SK-N-SH treated with all-trans-retinoic acid at 6 μM for 48 hours (cell line): ENCODE results near the gene LIFR.

ENCODE experiments used
- ATAC-seq: fragments of 200-7000 bp; cut with Tn5 transposase; 3 replicates; pipeline ENCODE4 v1.9.1; 2020; ENCODE audit warnings: mild to moderate bottlenecking, moderate library complexity
- ARNTL ChIP-seq: fragments of 450-650 bp; formaldehyde crosslinking; IDR thresholded peaks from 2 replicates; pipeline ENCODE4 v1.5.0; 2020; ENCODE audit warnings: low read depth, mild to moderate bottlenecking, moderate library complexity, borderline replicate concordance
- BACH2 ChIP-seq: fragments of 250-450 bp; sonication (Bioruptor Pico); IDR thresholded peaks from 2 replicates; pipeline ENCODE4 v1.9.0; 2021; ENCODE audit warnings: mild to moderate bottlenecking, borderline replicate concordance
- CSDC2 ChIP-seq: fragments of 250-450 bp; sonication (Bioruptor Pico); IDR thresholded peaks from 2 replicates; pipeline ENCODE4 v1.5.0; 2020; ENCODE audit warnings: mild to moderate bottlenecking, moderate library complexity
- ESRRG ChIP-seq: fragments of 250-450 bp; sonication (Bioruptor Pico); IDR thresholded peaks from 2 replicates; pipeline ENCODE4 v1.6.1; 2021; ENCODE audit warnings: mild to moderate bottlenecking
- ISL1 ChIP-seq: fragments of 250-450 bp; sonication (Bioruptor Pico); IDR thresholded peaks from 2 replicates; pipeline ENCODE4 v2.1.2; 2022; ENCODE audit warnings: mild to moderate bottlenecking, moderate library complexity
- OSR1 ChIP-seq: fragments of 250-450 bp; sonication (Bioruptor Pico); IDR thresholded peaks from 2 replicates; pipeline ENCODE4 v1.8.0; 2022; ENCODE audit warnings: moderate library complexity, mild to moderate bottlenecking, inconsistent platforms
- PPARA ChIP-seq: fragments of 250-450 bp; sonication (Bioruptor Pico); IDR thresholded peaks from 2 replicates; pipeline ENCODE4 v1.5.0; 2020; ENCODE audit warnings: mild to moderate bottlenecking, borderline replicate concordance
- RARB ChIP-seq: fragments of 250-450 bp; sonication (Bioruptor Pico); IDR thresholded peaks from 2 replicates; pipeline ENCODE4 v1.8.0; 2021; ENCODE audit warnings: mild to moderate bottlenecking, moderate library complexity
- SNAI2 ChIP-seq: fragments of 250-450 bp; sonication (Bioruptor Pico); IDR thresholded peaks from 2 replicates; pipeline ENCODE4 v1.5.0; 2020; ENCODE audit warnings: mild to moderate bottlenecking, moderate library complexity
- TCF4 ChIP-seq: fragments of 250-450 bp; sonication (Bioruptor Pico); IDR thresholded peaks from 2 replicates; pipeline ENCODE4 v1.8.0; 2021; ENCODE audit warnings: mild to moderate bottlenecking, moderate library complexity, borderline replicate concordance
- TOX ChIP-seq: fragments of 250-450 bp; sonication (Bioruptor Pico); IDR thresholded peaks from 2 replicates; pipeline ENCODE4 v1.8.0; 2021; ENCODE audit warnings: mild to moderate bottlenecking, moderate library complexity, borderline replicate concordance
- ZC3H10 ChIP-seq: fragments of 250-450 bp; sonication (Bioruptor Pico); IDR thresholded peaks from 2 replicates; pipeline ENCODE4 v1.5.1; 2021; ENCODE audit warnings: mild to moderate bottlenecking, moderate library complexity
- ZNF70 ChIP-seq: fragments of 450-650 bp; formaldehyde crosslinking; IDR thresholded peaks from 2 replicates; pipeline ENCODE4 v1.5.0; 2020; ENCODE audit warnings: mild to moderate bottlenecking, moderate library complexity
- TF ChIP-seq, protein P1 (sequence below): fragments of 250-450 bp; sonication (Bioruptor Pico); IDR thresholded peaks from 2 replicates; pipeline ENCODE4 v1.5.1; 2021; ENCODE audit warnings: mild to moderate bottlenecking, moderate library complexity
- TF ChIP-seq, protein P2 (sequence below): fragments of 250-450 bp; sonication (Bioruptor Pico); IDR thresholded peaks from 2 replicates; pipeline ENCODE4 v1.8.0; 2020; ENCODE audit warnings: mild to moderate bottlenecking, moderate library complexity, borderline replicate concordance

The LIFR gene

DNA sequence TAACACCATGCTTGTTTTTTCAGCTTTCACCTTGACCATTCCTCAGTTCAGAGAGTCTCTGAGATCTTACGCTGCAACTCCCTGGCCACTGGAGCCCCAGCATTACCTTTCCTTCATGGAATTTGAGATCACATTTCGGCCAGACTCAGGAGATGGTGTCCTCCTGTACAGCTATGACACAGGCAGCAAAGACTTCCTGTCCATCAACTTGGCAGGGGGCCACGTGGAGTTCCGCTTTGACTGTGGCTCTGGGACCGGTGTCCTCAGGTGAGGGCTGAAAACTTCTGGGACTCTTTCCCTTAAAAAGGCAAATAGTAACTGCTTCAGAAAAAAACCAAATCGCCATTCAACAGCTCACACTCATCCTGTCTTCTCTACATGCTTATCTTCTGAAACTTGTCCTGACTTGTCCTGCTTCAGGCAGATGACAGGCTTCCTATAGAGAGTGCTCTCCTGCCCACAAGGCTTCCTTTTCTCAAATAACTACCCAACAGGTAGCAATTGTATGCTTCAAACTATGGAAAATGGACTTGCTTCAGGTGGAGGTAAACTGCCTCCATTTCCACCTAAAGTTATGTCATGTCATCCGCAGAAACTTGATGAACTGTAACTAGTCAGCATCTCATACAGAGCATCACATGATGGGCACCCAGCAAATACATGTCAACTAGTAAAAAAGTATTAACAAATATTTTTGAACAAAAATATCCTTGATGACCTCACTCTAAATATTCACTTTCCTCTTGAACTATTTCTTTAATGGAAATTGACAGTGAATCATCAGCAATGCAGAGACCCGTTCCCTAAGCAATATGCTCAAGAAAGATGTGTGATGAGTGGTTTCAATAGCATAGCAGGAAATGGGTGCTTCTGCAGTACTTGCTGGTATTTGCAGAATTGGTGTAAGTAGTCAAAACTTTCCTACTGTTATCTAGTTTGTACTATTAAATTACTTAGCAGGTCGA, 129.2 kb downstream of the LIFR start:
- ATAC-seq: no peak
- TF ChIP-seq ISL1 (CRISPR knock-in tag): no peak
- TF ChIP-seq, protein P1, sequence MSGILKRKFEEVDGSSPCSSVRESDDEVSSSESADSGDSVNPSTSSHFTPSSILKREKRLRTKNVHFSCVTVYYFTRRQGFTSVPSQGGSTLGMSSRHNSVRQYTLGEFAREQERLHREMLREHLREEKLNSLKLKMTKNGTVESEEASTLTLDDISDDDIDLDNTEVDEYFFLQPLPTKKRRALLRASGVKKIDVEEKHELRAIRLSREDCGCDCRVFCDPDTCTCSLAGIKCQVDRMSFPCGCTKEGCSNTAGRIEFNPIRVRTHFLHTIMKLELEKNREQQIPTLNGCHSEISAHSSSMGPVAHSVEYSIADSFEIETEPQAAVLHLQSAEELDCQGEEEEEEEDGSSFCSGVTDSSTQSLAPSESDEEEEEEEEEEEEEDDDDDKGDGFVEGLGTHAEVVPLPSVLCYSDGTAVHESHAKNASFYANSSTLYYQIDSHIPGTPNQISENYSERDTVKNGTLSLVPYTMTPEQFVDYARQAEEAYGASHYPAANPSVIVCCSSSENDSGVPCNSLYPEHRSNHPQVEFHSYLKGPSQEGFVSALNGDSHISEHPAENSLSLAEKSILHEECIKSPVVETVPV (CRISPR knock-in tag): no peak
- no peak for TF ChIP-seq OSR1
- TF ChIP-seq ESRRG (CRISPR knock-in tag): no peak
- TF ChIP-seq SNAI2 (CRISPR knock-in tag): no peak
- no peak for TF ChIP-seq ARNTL (CRISPR knock-in tag)
- TF ChIP-seq RARB: no peak
- TF ChIP-seq, protein P2, sequence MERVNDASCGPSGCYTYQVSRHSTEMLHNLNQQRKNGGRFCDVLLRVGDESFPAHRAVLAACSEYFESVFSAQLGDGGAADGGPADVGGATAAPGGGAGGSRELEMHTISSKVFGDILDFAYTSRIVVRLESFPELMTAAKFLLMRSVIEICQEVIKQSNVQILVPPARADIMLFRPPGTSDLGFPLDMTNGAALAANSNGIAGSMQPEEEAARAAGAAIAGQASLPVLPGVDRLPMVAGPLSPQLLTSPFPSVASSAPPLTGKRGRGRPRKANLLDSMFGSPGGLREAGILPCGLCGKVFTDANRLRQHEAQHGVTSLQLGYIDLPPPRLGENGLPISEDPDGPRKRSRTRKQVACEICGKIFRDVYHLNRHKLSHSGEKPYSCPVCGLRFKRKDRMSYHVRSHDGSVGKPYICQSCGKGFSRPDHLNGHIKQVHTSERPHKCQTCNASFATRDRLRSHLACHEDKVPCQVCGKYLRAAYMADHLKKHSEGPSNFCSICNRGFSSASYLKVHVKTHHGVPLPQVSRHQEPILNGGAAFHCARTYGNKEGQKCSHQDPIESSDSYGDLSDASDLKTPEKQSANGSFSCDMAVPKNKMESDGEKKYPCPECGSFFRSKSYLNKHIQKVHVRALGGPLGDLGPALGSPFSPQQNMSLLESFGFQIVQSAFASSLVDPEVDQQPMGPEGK: no peak
- TF ChIP-seq ZC3H10: no peak
- no peak for TF ChIP-seq ZNF70 (CRISPR knock-in tag)
- no peak for TF ChIP-seq PPARA
- TF ChIP-seq TCF4 (CRISPR knock-in tag): no peak

DNA sequence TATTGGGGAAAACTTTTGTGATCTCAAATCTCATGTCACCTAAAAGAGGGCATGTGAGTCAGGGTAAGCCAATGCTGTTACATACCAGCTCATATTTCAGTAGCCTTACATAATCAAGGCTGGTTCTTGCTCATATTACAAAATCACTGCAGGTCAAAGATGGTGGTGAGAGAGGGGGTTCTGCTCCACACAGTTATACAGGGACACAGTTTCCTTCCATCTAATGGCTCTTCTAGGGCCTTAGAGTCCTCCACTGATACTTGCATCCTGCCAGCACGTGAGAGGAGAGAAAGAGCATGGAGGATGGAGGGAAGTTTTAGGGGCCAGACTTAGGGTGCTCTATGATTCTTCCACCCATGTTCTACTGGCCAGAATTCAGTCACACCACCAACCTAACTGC, 130.0 kb downstream of the LIFR start:
- peak; percentile 40 for ATAC-seq
- TF ChIP-seq, protein P1 (CRISPR knock-in tag): no peak
- TF ChIP-seq BACH2 (CRISPR knock-in tag) (no peak), CSDC2 (no peak), OSR1 (no peak), ZC3H10 (no peak), RARB (no peak), ISL1 (CRISPR knock-in tag) (no peak), TCF4 (CRISPR knock-in tag) (no peak), TOX (CRISPR knock-in tag) (no peak), PPARA (no peak), ZNF70 (CRISPR knock-in tag) (no peak), ARNTL (CRISPR knock-in tag) (no peak)
- TF ChIP-seq, protein P2: no peak
